Body of pancreas (tissue), 4 donors: ENCODE measurements around the gene RANBP17.

Experiments used
- POLR2A ChIP-seq, 3 donors: fragments of 450-650 bp; IDR thresholded peaks; one replicate each; pipeline ENCODE4 v1.6.1; 2016; ENCODE audit warnings: antibody characterized with exemption in 3 of 3, mild to moderate bottlenecking in 2 of 3
- TF ChIP-seq, protein P1 (sequence below), 7 experiments: fragments of 450-650 bp in 4 of 7; fragments of 200-600 bp in 3 of 7; sonication (generic) in 3 of 7; IDR thresholded peaks; one replicate each; pipeline ENCODE4 v1.5.1; 2016 to 2019; ENCODE audit warnings: antibody characterized with exemption in 7 of 7

DNA sequence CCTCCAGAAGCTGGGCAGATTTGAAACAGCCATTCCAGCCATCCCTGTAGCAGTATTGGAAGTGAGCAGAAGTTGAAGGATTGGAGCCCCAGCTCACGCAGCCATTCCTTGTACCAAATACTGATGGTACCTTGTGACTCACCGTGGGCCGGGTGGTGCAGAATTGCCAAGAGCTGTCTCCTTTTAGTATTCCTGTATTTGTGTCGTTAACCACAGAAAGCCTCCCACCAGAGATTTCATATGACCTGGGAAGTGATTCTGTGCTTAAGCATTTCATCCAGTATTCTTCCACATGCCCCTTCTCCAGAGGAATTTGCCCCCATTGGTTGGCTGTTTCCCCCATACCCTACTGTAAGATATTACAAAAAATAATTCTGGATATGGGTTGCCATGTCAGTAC, 429.6 kb downstream of the RANBP17 start:
- TF ChIP-seq, protein P1, sequence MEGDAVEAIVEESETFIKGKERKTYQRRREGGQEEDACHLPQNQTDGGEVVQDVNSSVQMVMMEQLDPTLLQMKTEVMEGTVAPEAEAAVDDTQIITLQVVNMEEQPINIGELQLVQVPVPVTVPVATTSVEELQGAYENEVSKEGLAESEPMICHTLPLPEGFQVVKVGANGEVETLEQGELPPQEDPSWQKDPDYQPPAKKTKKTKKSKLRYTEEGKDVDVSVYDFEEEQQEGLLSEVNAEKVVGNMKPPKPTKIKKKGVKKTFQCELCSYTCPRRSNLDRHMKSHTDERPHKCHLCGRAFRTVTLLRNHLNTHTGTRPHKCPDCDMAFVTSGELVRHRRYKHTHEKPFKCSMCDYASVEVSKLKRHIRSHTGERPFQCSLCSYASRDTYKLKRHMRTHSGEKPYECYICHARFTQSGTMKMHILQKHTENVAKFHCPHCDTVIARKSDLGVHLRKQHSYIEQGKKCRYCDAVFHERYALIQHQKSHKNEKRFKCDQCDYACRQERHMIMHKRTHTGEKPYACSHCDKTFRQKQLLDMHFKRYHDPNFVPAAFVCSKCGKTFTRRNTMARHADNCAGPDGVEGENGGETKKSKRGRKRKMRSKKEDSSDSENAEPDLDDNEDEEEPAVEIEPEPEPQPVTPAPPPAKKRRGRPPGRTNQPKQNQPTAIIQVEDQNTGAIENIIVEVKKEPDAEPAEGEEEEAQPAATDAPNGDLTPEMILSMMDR (IDR thresholded peaks at IDR 0.05): no peak
- TF ChIP-seq POLR2A (IDR thresholded peaks at IDR 0.05): no peak
